HCT116 (cell line): ENCODE data around the gene SMIM34.
"Not testable (repeated sequence)": the region's sequence is repeated elsewhere in the genome, so short reads cannot be mapped to it uniquely, and the experiment has no call there.

Experiments
- SP1 ChIP-seq: IDR thresholded peaks from 2 replicates; pipeline ENCODE4 v1.6.1; 2012; ENCODE audit warnings: low read depth
- TF ChIP-seq, protein P1 (sequence below), 3 experiments: fragments of 200-600 bp in 1 of 3; sonication (generic) in 1 of 3; IDR thresholded peaks in 2 of 3; conservative IDR thresholded peaks in 1 of 3; 2 replicates each; pipeline ENCODE4 v1.5.1; 2012 to 2017; ENCODE audit warnings: low read depth in 2 of 3, low read length in 2 of 3, antibody characterized with exemption in 1 of 3, borderline replicate concordance in 1 of 3, control low read depth in 1 of 3, mild to moderate bottlenecking in 1 of 3, mixed read lengths in 1 of 3, mixed run types in 1 of 3, moderate library complexity in 1 of 3; ENCODE audit not compliant: insufficient read depth in 1 of 3

DNA sequence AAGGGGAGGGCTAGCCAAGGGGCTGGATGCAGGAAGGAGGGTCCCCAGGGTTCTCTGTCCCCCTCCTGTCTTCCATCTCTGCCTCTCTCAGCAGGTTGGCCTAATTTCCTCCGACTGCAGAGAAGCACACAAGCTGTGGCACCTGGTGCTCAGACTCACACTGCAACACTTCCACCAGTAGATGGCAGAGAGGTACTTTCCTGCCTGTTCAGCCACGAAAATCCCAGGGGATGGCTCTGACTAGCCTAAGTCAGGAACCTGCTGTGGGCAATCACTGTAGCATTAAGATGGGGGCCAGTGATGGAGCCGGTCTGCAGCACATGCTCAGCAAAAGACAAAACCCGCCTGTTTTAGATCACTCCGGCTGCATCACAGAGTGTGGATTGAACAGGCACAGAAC is 6.0 kb upstream of the SMIM34 start:
- TF ChIP-seq, protein P1, sequence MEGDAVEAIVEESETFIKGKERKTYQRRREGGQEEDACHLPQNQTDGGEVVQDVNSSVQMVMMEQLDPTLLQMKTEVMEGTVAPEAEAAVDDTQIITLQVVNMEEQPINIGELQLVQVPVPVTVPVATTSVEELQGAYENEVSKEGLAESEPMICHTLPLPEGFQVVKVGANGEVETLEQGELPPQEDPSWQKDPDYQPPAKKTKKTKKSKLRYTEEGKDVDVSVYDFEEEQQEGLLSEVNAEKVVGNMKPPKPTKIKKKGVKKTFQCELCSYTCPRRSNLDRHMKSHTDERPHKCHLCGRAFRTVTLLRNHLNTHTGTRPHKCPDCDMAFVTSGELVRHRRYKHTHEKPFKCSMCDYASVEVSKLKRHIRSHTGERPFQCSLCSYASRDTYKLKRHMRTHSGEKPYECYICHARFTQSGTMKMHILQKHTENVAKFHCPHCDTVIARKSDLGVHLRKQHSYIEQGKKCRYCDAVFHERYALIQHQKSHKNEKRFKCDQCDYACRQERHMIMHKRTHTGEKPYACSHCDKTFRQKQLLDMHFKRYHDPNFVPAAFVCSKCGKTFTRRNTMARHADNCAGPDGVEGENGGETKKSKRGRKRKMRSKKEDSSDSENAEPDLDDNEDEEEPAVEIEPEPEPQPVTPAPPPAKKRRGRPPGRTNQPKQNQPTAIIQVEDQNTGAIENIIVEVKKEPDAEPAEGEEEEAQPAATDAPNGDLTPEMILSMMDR (IDR thresholded peaks at IDR 0.05 in 2 of 3, conservative IDR thresholded peaks at IDR 0.05 in 1 of 3; ENCODE audit: borderline replicate concordance in 1 of 3, insufficient read depth in 1 of 3, low read depth in 2 of 3, low read length in 2 of 3) = not testable (repeated sequence)
- TF ChIP-seq SP1 = not testable (repeated sequence)
